ENCODE data around the gene MAGIX. TPM values are rescaled to one million over a fixed set of nuclear protein-coding genes. Genes with fewer than 3 reads are reported as not detected.

The MAGIX gene
- polyA plus RNA-seq, 1 of the 3 experiments (the other 2 are of a cell fraction), result 1.1 TPM

- Histone ChIP-seq H3K9ac (no peak overlapping the region), H3K36me3 (replicated peaks in 1 of 2; ENCODE audit: control insufficient read depth in 1 of 2, insufficient read depth in 2 of 2, low read length in 1 of 2) (peaks cover 21 to 33% of the 10 kb centered on the region in 2 experiments), H3K9me2 (no peaks in the 10 kb centered on the region), H3K4me1 (ENCODE audit: control insufficient read depth in 1 of 2, insufficient read depth in 2 of 2, low read depth in 1 of 2, low read length in 1 of 2) (no peaks in the 10 kb centered on the region), H3K27ac (ENCODE audit: low read depth in 2 of 2, low read length in 1 of 2) (no peak overlapping the region), H3K4me3 (ENCODE audit: low read depth in 2 of 2, low read length in 1 of 2) (no peak overlapping the region), H3K4me2 (no peak overlapping the region), H3K9me3 (no peaks in the 10 kb centered on the region), H3K79me2 (ENCODE audit: insufficient read depth) (peaks cover 4% of the 10 kb centered on the region; the same call in 1 of the 2 replicates), H3K27me3 (ENCODE audit: insufficient read depth) (no peaks in the 10 kb centered on the region), H2AFZ (ENCODE audit: low read depth) (no peak overlapping the region), H4K20me1 (ENCODE audit: insufficient read depth) (no peaks in the 10 kb centered on the region), H3F3A (replicated peaks; ENCODE audit: insufficient read depth) (no peaks in the 10 kb centered on the region)
- WGBS (ENCODE audit: low lambda C conversion rate), result 94% methylated on average over 4 of the region's 5 CpGs
- ChIA-PET POLR2A (no interaction called here), CTCF (no interaction called here)
- DNase-seq, result no peak
- TF ChIP-seq FOXJ3 (CRISPR knock-in tag; IDR thresholded peaks at IDR 0.05) (no peak), TEAD4 (IDR thresholded peaks at IDR 0.05; ENCODE audit: borderline replicate concordance, insufficient read depth) (no peak), CHD2 (IDR thresholded peaks at IDR 0.05; ENCODE audit: low read length, partially characterized antibody) (no peak), RAD21 (IDR thresholded peaks at IDR 0.05; ENCODE audit: low read length) (no peak), GABPA (IDR thresholded peaks at IDR 0.05; ENCODE audit: low read depth) (no peak), SIN3A (IDR thresholded peaks at IDR 0.05; ENCODE audit: borderline replicate concordance, low read depth, low read length) (no peak), PBX3 (IDR thresholded peaks at IDR 0.05) (no peak), SMC3 (IDR thresholded peaks at IDR 0.05; ENCODE audit: low read depth, low read length) (no peak), POLR2AphosphoS5 (IDR thresholded peaks at IDR 0.05; ENCODE audit: low read depth, low read length) (no peak)
- TF ChIP-seq, protein P1, sequence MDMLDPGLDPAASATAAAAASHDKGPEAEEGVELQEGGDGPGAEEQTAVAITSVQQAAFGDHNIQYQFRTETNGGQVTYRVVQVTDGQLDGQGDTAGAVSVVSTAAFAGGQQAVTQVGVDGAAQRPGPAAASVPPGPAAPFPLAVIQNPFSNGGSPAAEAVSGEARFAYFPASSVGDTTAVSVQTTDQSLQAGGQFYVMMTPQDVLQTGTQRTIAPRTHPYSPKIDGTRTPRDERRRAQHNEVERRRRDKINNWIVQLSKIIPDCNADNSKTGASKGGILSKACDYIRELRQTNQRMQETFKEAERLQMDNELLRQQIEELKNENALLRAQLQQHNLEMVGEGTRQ (IDR thresholded peaks at IDR 0.05; ENCODE audit: borderline replicate concordance, low read depth, low read length), result no peak
- TF ChIP-seq, protein P2, sequence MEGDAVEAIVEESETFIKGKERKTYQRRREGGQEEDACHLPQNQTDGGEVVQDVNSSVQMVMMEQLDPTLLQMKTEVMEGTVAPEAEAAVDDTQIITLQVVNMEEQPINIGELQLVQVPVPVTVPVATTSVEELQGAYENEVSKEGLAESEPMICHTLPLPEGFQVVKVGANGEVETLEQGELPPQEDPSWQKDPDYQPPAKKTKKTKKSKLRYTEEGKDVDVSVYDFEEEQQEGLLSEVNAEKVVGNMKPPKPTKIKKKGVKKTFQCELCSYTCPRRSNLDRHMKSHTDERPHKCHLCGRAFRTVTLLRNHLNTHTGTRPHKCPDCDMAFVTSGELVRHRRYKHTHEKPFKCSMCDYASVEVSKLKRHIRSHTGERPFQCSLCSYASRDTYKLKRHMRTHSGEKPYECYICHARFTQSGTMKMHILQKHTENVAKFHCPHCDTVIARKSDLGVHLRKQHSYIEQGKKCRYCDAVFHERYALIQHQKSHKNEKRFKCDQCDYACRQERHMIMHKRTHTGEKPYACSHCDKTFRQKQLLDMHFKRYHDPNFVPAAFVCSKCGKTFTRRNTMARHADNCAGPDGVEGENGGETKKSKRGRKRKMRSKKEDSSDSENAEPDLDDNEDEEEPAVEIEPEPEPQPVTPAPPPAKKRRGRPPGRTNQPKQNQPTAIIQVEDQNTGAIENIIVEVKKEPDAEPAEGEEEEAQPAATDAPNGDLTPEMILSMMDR (IDR thresholded peaks at IDR 0.05), result no peak
These were observed 45.8 kb upstream of the MAGIX start for GRCh38 chrX:49116716-49117115.

DNA sequence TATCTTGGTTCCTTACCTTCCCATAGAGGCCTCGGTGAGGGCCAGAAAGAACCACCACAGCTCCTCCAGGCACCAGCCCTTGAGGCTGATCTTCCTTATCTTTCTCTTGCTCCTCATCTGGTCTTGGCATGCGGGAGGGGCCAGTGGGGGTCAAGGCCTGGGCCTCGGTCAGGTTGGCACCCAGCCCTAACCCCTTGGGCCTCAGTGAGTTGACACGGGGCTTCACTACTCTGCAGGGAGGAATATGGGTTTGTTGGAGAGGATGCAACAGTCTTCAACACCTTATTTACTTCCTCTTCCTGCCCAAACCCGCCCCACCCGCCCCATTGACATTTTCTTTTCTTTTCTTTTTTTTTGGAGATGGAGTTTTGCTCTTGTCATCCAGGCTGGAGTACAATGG lies 45.0 kb upstream of the MAGIX start:
- Histone ChIP-seq H3K9me3 (no peaks in the 10 kb centered on the region), H3K4me2 (no peak overlapping the region), H3K4me1 (ENCODE audit: control insufficient read depth in 1 of 2, insufficient read depth in 2 of 2, low read depth in 1 of 2, low read length in 1 of 2) (peaks cover 0 to 2% of the 10 kb centered on the region in 2 experiments; a peak in 1 of 4 replicates), H3K27ac (ENCODE audit: low read depth in 2 of 2, low read length in 1 of 2) (no peak overlapping the region), H3F3A (replicated peaks; ENCODE audit: insufficient read depth) (no peaks in the 10 kb centered on the region), H3K9ac (no peak overlapping the region), H3K36me3 (replicated peaks in 1 of 2; ENCODE audit: control insufficient read depth in 1 of 2, insufficient read depth in 2 of 2, low read length in 1 of 2) (peaks cover 21 to 28% of the 10 kb centered on the region in 2 experiments), H3K27me3 (ENCODE audit: insufficient read depth) (no peaks in the 10 kb centered on the region), H3K79me2 (ENCODE audit: insufficient read depth) (peaks cover 13% of the 10 kb centered on the region; the same call in 1 of the 2 replicates), H3K9me2 (no peaks in the 10 kb centered on the region), H2AFZ (ENCODE audit: low read depth) (no peak overlapping the region), H3K4me3 (ENCODE audit: low read depth in 2 of 2, low read length in 1 of 2) (no peak overlapping the region), H4K20me1 (ENCODE audit: insufficient read depth) (no peaks in the 10 kb centered on the region)
- 91% methylated on average over 6 of the region's 6 CpGs for WGBS (ENCODE audit: low lambda C conversion rate)
- CTCF ChIA-PET, result no interaction called here
- POLR2A ChIA-PET, result no interaction called here
- no peak for TF ChIP-seq RXRA (IDR thresholded peaks at IDR 0.05; ENCODE audit: borderline replicate concordance, low read depth)
- TF ChIP-seq, protein P3, sequence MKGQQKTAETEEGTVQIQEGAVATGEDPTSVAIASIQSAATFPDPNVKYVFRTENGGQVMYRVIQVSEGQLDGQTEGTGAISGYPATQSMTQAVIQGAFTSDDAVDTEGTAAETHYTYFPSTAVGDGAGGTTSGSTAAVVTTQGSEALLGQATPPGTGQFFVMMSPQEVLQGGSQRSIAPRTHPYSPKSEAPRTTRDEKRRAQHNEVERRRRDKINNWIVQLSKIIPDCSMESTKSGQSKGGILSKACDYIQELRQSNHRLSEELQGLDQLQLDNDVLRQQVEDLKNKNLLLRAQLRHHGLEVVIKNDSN (IDR thresholded peaks at IDR 0.05; ENCODE audit: borderline replicate concordance, low read depth), result no peak
- no peak for TF ChIP-seq EP300 (IDR thresholded peaks at IDR 0.05; ENCODE audit: borderline replicate concordance in 1 of 2, low read depth in 1 of 2, low read length in 1 of 2)
- no peak for TF ChIP-seq PBX3 (IDR thresholded peaks at IDR 0.05)
- TF ChIP-seq SMC3 (IDR thresholded peaks at IDR 0.05; ENCODE audit: low read depth, low read length), result no peak
- no peak for TF ChIP-seq RCOR1 (IDR thresholded peaks at IDR 0.05; ENCODE audit: low read length)
- TF ChIP-seq, protein P2 (IDR thresholded peaks at IDR 0.05), result no peak
- TF ChIP-seq JUND (IDR thresholded peaks at IDR 0.05), result no peak
- no peak for TF ChIP-seq TEAD4 (IDR thresholded peaks at IDR 0.05; ENCODE audit: borderline replicate concordance, insufficient read depth)
- no peak for TF ChIP-seq RFX5 (IDR thresholded peaks at IDR 0.05; ENCODE audit: low read length)
- no peak for TF ChIP-seq FOXM1 (IDR thresholded peaks at IDR 0.05; ENCODE audit: low read depth)
- no peak for TF ChIP-seq TAF1 (IDR thresholded peaks at IDR 0.05; ENCODE audit: borderline replicate concordance, low read depth, low read length)
- DNase-seq, result no peak

Data from SK-N-SH (cell line).